NB4 (cell line): ENCODE data around the gene GRM7.

Experiments
- CTCF ChIP-seq: IDR thresholded peaks from one replicate; pipeline ENCODE4 v1.5.1; 2012; ENCODE audit warnings: low read depth, low read length
- MAX ChIP-seq: IDR thresholded peaks from 2 replicates; pipeline ENCODE4 v1.6.1; 2011; ENCODE audit warnings: low read depth, low read length
- MYC ChIP-seq: IDR thresholded peaks from 2 replicates; pipeline ENCODE4 v1.6.1; 2011; ENCODE audit warnings: low read depth, low read length
- POLR2A ChIP-seq: IDR thresholded peaks from 2 replicates; pipeline ENCODE4 v1.6.1; 2011; ENCODE audit warnings: mild to moderate bottlenecking; ENCODE audit not compliant: insufficient read length; ENCODE audit errors: extremely low read depth

DNA sequence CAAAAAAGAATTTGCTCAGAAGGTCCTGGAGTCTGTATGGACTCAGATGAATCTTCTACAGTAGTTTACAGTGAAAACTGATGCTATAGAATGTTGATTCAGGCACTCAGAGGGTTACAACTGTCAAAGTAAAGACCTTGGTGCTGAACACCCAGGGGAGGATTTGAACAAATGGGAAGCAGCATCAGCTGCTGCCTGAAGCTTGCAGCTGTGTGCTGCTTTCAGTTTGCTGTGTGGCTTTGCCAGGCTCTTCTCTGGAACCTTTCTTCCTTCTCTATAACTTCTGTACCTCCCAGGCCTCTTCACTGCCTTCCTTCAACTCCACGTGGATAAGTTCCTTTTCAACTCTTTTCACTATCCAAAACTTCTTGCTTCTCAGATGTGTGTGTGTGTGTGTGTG lies 214.2 kb downstream of the GRM7 start:
- no peak for TF ChIP-seq MYC
- TF ChIP-seq POLR2A: no peak
- no peak for TF ChIP-seq CTCF
- TF ChIP-seq MAX: no peak
